HG03520 (cell line): Measurements from ENCODE around the gene GTPBP4.
"Not testable (repeated sequence)": the region's sequence is repeated elsewhere in the genome, so short reads cannot be mapped to it uniquely, and the experiment has no call there.

Source experiments
- ATAC-seq: cut with Tn5 transposase; IDR thresholded peaks from one replicate; pipeline ENCODE4 v1.9.1; 2021; ENCODE audit warnings: mild to moderate bottlenecking, moderate library complexity; ENCODE audit not compliant: unreplicated experiment

GTPBP4 gene

DNA sequence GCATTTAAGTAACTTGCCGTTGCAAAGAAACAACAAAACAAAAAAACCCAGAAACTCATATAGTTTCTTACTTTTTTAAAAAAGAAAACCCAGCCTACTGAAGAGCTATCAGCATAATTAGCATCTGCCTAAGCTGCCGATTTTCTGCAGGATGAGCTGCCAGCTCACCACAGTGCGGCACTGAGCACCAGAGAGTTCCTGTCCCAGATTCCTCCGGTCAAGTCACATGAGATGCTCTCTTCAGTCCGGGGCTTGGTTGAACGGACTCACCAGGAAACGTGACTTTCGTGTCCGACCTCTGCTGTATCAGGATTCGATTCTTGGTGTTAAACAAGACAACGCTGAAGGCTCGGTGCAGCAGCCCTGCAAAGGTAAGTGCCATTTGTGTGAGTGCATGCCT lies 34.2 kb downstream of the GTPBP4 start:
- no peak for ATAC-seq

DNA sequence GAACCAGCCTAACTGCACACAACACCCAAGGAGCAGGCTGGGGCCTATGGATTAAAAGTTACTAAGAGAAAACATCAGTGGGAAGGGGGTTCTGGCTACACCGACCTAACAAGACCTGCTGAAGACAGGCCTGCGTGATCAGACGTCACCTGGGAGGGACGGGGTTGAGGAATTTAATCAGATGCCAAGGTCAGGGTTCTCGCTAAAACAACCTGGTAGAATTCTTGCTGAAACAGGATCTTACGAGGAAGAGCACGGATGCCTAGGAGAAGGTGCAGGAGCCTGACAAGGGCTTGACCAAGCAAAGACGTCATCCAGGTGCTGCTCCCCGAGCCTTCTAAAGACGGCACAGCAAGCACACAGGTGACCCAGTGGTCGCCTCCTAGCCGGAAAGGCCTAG lies 35.9 kb downstream of the GTPBP4 start:
- no peak for ATAC-seq

DNA sequence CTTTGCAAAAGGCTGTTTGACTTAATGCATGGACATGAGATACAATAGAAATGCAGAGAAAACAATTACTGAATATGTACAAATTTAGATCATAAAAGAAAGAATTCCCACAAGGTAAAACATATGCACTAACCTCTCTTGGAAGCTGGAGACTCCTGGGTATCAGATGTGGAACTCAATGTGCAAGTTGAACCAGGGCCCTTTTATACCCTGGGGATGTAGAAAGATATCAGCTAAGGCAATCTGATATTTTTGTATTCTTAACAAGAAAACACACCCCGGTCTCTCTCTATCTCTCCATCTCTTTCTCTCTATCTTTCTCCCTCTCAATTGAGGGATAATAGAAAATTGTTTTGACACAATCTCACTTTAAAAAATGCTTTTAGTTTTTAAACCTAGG lies 37.4 kb downstream of the GTPBP4 start, which contains the start of gene IDI2:
IDI2 (minus strand) TSS at position 177 of the 400 bp plus-strand sequence. CDS start 1,136 bp downstream, outside the sequence.
- no peak for ATAC-seq

DNA sequence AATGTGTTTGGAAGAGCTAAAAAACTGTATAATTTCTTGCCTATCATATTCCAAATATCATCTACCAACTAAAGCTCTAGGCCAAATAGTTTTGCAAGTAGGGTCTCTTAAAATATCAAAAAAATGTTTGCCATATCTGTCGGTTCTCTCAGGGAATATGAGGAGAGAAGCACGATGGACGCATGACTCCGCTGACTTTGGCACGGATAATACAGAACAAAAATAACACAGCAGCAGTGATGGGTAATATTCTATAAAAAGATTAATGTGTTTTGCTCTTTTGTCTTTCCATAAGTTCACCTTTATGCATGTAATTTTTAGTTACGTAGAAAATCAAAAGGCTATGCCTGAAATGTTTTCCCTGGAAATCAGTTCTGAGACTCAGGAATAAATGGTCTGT lies 38.3 kb downstream of the GTPBP4 start:
- ATAC-seq: no peak

DNA sequence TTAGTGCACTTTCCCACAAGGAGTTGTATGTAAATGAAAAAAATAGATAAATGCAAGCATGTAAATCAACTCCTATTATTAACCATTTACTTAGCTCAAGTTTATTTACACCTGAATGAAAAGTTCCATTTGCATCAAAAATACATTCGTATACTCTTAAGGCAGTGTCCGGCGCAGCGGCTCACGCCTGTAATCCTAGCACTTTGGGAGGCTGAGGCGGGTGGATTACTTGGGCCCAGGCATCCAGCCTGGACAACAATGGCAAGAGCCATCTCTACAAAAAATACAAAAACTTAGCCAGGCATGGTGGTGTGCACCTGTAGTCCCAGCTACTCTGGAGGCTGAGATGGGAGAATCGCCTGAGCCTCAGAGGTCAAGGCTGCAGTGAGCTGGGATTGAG lies 41.6 kb downstream of the GTPBP4 start:
- no peak for ATAC-seq

DNA sequence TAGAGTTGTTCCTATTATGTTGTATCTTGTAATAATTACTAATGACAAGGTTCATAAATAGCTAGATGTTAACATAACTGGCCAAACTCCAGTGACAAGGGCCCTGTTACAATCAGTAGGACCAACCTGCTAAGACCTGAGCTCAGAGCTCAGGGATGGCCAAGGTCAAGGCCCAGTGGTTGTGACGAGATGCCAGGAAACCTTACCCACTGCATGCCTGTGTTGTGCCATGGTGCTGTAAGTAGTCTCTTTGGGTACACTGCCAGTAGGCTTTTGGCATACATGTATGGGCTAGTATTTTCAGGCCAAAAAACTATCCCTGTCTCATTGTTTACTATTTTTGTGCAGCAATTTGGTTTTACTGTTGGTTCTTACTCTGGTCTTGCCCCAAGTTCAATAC lies 45.4 kb downstream of the GTPBP4 start:
- no peak for ATAC-seq

DNA sequence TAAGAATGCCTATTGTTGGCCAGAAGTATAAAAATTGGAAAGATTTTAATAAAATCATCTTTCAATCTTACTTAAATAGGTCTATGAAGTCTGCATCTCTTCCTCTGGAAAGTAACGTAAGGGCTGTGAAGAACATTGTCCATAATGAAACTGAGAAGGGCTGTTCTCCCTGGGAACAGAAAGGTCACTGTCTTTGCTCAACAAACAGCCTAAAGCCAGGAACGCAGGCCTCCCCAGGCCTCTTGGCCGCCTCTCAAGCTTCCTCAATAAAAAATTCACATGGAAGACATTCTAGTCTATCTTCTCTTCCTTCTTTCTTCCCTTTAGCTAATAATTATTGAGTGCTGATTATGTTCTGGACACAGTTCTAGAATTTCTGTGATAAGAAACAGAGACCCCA lies 46.5 kb downstream of the GTPBP4 start:
- no peak for ATAC-seq

DNA sequence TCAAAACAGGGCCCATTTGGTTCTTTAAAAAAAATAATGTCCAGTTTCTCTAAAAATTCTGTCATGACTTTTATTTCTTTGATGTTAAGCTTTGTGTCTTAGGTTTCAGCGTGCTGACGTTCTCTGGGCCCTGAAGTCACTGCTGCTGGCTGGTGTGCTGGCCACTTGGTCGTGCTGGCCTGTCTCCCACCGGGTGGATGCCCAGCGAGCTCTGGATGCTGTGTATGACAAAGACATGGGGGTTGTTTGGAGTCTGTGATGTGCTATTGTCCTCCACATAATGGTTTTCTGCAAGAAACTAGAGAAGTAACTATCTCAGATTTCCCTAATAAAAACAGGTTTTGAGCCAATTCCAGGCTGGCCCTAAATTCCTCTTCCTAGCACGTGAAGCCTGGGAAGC lies 47.0 kb downstream of the GTPBP4 start:
- no peak for ATAC-seq

DNA sequence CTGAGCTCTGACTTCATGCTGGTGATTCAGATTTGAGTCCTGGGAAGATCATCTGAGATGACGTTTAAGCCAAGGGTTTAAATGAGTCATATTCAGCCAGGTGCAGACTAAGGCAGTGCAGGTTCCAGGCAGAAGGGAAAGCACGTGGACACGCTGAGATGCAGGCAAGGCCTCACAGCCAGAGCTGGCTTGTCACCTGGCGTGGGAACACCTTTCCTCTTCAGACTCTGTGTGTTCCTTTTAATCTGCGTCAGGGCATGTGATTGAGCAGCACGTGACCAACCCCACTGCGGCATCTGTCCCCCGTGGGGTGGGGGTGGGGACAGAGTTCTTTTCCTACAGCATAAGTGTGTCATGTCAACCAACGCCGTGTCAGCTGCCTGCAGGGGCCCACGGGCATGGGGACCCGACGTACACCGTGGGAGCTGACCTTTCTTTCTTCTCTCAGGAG lies 48.1 kb downstream of the GTPBP4 start:
- ATAC-seq: peak; percentile 80

DNA sequence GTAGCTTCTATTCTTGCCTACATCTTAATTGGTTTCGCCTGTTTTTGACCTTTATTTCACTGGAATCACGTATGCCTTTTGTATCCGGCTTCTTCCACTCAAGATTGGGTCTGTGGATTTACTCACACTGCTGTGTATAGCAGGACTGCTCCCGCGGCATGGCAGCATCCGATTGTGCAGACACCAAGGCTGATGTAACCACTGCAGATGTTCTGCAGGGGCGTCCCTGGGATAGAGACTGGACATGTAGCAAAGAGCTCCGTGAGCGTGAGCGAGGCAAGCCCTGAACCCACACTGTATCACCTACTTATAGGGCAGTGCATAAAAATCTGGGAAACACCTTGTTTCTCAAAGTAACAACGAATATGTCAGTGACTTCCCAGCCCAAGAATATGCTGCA lies 48.9 kb downstream of the GTPBP4 start:
- ATAC-seq: no peak

DNA sequence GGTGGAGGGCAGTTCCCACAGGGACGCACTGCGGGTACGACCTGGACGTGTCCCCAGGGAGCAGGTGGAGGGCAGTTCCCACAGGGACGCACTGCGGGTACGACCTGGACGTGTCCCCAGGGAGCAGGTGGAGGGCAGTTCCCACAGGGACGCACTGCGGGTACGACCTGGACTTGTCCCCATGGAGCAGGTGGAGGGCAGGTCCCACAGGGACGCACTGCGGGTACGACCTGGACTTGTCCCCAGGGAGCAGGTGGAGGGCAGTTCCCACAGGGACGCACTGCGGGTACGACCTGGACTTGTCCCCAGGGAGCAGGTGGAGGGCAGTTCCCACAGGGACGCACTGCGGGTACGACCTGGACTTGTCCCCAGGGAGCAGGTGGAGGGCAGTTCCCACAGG lies 50.5 kb downstream of the GTPBP4 start:
- not testable (repeated sequence) for ATAC-seq

DNA sequence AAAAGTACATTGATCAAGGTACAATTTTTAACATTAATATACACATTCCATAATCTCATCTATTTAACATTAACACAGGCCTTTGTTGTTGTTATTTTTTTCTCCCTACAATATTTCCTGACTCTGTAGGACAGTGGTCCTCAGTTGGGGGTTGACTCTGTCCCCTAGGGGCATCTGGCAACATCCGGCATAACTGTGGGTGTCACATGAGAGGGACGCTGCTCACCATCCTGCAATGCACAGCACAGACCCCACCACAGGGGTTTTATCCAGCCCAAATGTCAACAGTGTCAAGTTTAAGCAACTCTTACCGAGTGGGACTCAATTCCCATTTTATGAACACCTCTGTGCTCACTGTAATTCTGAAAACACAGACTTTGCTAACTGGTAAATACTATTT lies 51.9 kb downstream of the GTPBP4 start:
- ATAC-seq: no peak

DNA sequence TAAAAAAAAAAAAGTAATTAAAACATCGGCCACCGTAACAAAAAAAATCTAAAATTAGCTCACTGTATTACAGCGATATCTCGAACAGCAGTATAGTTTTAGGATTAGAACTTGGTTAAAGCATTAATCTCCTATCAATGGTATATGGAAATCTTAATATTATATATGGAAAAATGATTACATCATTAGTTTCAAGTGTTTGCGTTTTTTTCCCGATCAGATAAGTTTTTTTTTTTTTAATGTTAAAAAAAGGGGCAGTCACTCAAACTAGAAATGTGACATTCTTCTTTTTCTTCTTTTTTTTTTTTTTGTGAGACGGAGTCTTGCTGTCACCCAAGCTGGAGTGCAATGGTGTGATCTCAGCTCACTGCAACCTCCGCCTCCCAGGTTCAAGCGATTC lies 53.3 kb downstream of the GTPBP4 start:
- ATAC-seq: no peak

DNA sequence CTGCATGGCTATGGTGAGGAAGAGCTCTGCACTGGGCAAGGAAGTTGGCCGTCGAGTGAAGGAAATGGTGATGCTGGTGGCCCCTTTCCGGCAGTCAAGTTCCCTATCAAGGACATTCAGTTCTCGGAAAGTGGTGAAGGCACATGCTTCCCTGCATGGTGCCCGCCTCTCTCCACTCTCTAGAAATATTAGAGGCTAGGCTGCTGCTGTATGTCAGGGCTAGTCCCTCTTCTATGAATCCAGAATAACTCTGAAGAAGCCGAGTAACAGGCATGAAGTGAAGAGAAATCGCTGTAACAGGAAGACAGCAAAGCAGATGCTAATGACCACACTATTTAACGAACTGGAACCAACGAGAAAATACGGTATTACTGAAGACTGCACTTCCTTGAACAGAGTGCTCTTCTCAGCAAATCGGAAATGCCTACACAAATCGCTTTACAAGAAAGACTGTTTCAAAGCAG lies 55.3 kb downstream of the GTPBP4 start:
- ATAC-seq: peak; percentile 41

DNA sequence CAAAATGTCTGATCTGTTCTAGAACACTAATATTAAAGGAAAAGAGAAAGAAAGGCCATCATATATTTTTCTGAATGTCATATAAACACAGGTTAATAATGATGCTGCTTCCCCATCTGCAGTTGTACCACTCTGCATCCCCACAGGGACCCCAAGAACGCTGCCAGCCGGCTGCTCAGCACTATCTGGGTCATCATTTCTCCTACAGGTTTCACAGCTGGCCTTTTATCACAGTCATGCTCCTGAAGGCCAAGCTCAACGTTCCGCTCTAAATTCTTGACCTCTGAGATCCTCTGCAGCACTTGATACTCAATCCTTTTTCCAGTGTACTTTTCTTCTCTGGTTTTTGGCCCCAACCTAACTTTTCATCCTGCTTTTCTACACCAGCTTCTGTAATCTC lies 55.9 kb downstream of the GTPBP4 start:
- ATAC-seq: no peak

DNA sequence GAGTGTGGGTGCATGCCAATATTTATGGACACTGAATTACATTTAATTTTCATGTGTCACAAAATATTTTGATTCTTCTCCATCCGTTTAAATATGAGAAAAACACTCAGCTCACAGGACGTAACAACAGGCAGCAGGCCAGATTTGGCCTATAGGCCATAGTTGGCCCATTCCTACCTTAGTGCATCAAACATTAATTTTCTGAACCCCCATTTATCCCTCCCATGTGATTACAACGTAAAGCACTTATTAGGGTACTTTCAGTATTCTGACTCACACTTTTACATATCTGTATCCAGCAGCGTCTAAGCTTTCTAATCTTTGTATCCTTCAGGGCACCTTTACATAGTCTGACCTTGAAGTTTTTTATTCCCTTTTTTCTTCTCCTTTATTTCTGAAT lies 56.7 kb downstream of the GTPBP4 start:
- no peak for ATAC-seq

DNA sequence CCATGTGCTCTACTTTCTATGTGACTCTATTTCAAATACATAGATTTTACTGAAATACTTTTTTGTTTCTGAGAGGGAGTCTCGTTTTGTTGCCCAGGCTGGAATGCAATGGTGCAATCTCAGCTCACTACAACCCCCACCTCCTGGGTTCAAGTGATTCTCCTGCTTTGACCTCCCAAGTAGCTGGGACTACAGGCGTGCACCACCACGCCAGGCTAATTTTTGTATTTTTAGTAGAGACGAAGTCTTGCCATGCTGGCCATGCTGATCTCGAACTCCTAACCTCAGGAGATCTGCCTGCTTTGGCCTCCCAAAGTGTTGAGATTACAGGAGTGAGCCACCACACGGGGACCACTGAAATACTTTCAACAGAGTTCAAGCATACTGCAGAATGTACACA lies 57.2 kb downstream of the GTPBP4 start:
- ATAC-seq: no peak

DNA sequence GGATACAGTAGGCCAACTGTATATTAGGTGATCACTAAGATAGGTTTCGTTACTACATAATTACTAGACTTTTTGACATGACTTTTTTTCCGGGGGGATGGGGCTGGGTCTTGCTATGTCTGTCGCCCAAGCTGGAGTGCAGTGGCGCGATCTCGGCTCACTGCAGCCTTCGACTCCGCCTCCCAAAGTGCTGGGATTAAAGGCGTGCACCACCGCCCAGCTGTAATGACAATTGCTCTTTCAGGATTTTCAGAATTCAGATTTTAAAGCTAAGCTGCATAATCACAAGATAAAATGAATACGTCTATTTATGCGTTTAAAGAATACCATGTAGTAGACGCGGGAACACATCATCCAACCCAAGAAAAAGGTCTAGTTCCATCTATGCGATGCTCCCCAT lies 59.7 kb downstream of the GTPBP4 start:
- ATAC-seq: no peak

DNA sequence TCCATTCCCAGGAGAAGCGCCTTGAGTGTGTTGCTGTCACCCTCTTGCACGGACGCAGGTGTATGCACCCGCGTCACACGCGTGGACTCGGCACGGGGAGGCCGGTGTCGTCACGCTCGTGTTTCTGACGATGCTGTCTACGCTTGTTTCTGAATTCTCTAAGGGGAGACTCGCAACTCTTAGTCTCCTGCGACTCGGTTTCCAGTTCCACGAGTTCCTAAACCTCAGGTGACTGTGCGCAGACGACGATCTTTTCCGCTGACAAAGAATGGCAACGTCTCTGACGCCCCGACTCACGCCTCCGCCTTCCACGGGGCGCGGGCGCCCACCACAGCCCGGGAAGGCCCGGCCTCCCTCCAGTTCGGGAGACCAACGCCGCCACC lies 60.1 kb downstream of the GTPBP4 start:
- ATAC-seq: peak; percentile 5

DNA sequence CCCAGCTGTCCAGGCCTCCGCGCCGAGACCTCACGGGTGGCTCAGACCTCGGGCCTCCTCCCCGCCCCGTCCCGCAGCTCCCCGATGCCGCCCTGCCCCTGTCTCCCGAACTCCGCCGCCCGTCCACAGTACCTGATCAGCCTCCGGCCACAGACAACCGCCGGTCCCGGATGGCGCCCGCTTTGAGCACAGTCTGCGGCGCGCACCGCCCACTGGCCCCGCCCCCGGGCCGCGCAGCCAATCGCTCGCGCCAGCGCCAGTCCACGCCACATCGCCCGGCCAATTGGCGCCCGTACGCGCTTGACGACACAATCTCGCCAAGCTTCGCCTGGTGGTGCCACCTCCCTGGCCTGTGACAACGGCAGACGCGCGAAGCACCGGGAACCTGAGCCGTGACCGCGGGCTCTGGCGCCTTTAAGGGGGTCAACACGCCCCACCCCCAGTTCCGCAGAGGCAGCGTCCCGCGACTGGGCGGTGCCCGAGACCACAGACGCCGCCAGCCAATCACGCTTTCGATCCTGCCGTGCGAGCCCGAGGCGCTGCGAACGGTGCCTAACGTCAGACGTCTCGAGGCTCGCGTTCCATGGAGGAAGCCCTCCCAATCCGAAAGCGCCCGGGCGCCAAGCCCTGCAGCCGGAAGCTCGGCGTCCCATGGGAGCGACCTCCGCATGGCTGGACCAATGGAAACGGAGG lies 60.6 kb downstream of the GTPBP4 start, which contains the start of gene IDI1:
IDI1 (minus strand) TSS at position 388 of the 693 bp plus-strand sequence; CDS start at position 272, 116 bp downstream.
- peak; percentile 78 for ATAC-seq

DNA sequence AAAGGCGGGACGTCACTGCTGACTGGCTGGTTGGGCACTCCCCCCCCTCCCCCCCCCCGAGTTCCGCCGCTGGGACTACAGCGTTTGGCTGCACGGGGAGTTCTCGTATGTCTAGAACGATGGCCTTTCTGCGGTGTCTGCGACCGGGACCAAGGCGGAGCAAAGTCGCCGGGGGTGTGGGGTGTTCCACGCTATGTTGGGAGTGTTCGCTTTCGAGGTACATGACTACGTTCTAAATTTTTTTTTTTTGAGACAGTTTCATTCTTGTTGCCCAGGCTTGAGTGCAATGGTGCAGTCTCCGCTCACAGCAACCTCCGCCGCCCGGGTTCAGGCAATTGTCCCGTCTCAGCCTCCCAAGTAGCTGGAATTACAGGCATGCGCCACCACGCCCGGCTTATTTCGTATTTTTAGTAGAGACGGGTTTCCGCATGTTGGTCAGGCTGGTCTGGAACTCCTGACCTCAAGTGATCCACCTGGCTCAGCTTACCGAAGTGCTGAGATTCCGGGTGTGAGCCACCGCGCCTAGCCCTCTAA lies 61.3 kb downstream of the GTPBP4 start:
- ATAC-seq: no peak

DNA sequence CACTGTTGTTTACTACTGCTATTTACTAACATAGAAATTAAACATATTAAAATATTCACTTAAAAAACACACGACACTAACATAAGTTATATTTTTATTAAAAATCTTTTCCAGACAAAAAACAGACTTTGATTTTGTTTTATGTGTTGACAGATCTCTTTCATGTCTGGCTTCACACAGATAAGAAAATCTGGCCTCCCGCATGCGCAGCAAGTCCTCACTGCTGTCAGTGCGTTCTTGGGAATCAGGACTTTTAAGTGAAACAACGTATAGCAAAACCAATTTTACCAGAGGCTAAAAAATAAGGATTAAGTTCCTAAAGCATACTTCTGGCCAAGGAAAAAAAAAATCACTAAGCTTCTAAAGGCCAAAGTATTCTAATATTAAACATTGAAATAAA lies 61.9 kb downstream of the GTPBP4 start:
- no peak for ATAC-seq

DNA sequence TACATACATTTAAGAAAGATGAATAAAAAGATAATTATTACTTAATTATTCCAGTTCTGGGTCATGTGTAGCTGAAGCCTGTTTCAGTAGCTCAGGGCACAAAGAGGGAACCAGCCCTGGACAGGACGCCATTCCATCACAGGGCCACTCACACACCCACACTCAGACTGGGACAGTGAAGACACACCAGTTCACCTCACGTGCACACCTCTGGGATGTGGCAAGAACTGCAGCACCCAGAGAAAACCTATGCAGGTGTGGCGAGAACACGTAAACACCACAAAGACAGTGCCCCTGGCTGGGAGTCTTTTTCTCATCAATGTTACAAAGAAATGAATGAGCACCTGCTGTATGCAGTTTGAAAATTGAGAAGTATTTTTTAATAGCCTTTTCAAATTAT lies 62.3 kb downstream of the GTPBP4 start:
- no peak for ATAC-seq
